Calu3 (cell line): Measurements from ENCODE around the gene SMURF2. TPM values are rescaled to one million over a fixed set of nuclear protein-coding genes. Genes with fewer than 3 reads are reported as not detected.
"Not testable (repeated sequence)": the region's sequence is repeated elsewhere in the genome, so short reads cannot be mapped to it uniquely, and the experiment has no call there.

Source experiments
- BruUV-seq: library from RNA; stranded (reverse); fragments of 400-500 nt; replicated peaks from 2 replicates; lab custom pipeline; 2021; lab: Mats Ljungman, UMichigan
- CTCF ChIA-PET: fragments of 300-600 bp; sonication (Branson Sonifier 250); formaldehyde crosslinking; loops from one replicate; lab custom pipeline; 2022; ENCODE audit warnings: antibody characterized with exemption; lab: Charles Lee
- DNase-seq: peaks from one replicate; pipeline ENCODE4 v3.0.0; 2022
- H3K27ac Mint-ChIP-seq: one replicate; pipeline ENCODE4 v1.8.0; 2022; ENCODE audit warnings: mixed read lengths; ENCODE audit not compliant: unreplicated experiment
- H3K27me3 Mint-ChIP-seq: one replicate; pipeline ENCODE4 v1.8.0; 2022; ENCODE audit warnings: mixed read lengths; ENCODE audit not compliant: unreplicated experiment
- H3K36me3 Mint-ChIP-seq: one replicate; pipeline ENCODE4 v1.8.0; 2022; ENCODE audit warnings: mild to moderate bottlenecking, moderate library complexity, mixed read lengths; ENCODE audit not compliant: insufficient read depth, unreplicated experiment
- H3K4me1 Mint-ChIP-seq: one replicate; pipeline ENCODE4 v1.8.0; 2022; ENCODE audit warnings: mild to moderate bottlenecking, low read depth, mixed read lengths; ENCODE audit not compliant: unreplicated experiment
- H3K4me3 Mint-ChIP-seq: one replicate; pipeline ENCODE4 v1.8.0; 2022; ENCODE audit warnings: mild to moderate bottlenecking, low read depth, moderate library complexity, mixed read lengths; ENCODE audit not compliant: unreplicated experiment
- H3K9me3 Mint-ChIP-seq: one replicate; pipeline ENCODE4 v1.8.0; 2022; ENCODE audit warnings: low read depth, mixed read lengths; ENCODE audit not compliant: unreplicated experiment
- CTCF ChIP-seq: fragments of 200-600 bp; IDR thresholded peaks from one replicate; pipeline ENCODE4 v1.8.0; 2022; ENCODE audit warnings: antibody characterized with exemption; ENCODE audit not compliant: unreplicated experiment
- intact Hi-C: fragments of 100-400 bp; cut with micrococcal nuclease; formaldehyde crosslinking; loops from one replicate; pipeline ENCODE4 v1.10.0; 2022; ENCODE audit not compliant: unreplicated experiment
- total RNA-seq: library from RNA; stranded (reverse); gene quantifications from 2 replicates; pipeline ENCODE4 v1.2.3, GENCODE V29; 2022

SMURF2 gene
- total RNA-seq, 1 experiment from 2014 or later = 18.8 TPM

- Mint-ChIP-seq H3K27me3 (no peaks in the 10 kb centered on the region), H3K9me3 (no peaks in the 10 kb centered on the region), H3K27ac (no peak overlapping the region), H3K36me3 (no peaks in the 10 kb centered on the region), H3K4me3 (no peak overlapping the region), H3K4me1 (peaks cover 10% of the 10 kb centered on the region)
- no TSS peak for BruUV-seq
- no peak for TF ChIP-seq CTCF
- no peak for DNase-seq
- CTCF ChIA-PET = interaction anchor here (0.7 kb wide), 1 partner anchor 19 kb away, joined by 5 read pairs; no protein-coding TSS in a partner anchor
- intact Hi-C loops = loop anchor here (5.0 kb wide), 1 partner anchor 36 kb away; no protein-coding TSS in a partner anchor
Observed at GRCh38 chr17:64607862-64608565, 54.1 kb downstream of the SMURF2 start.

GRCh38 chr17:64604532-64604931 lies 57.6 kb downstream of the SMURF2 start:
- DNase-seq, H3K9me3 Mint-ChIP-seq, BruUV-seq, H3K36me3 Mint-ChIP-seq, intact Hi-C loops, CTCF ChIA-PET, H3K27ac Mint-ChIP-seq, H3K4me3 Mint-ChIP-seq, H3K27me3 Mint-ChIP-seq: not testable (repeated sequence)
- H3K4me1 Mint-ChIP-seq = peaks cover 10% of the 10 kb centered on the region

DNA sequence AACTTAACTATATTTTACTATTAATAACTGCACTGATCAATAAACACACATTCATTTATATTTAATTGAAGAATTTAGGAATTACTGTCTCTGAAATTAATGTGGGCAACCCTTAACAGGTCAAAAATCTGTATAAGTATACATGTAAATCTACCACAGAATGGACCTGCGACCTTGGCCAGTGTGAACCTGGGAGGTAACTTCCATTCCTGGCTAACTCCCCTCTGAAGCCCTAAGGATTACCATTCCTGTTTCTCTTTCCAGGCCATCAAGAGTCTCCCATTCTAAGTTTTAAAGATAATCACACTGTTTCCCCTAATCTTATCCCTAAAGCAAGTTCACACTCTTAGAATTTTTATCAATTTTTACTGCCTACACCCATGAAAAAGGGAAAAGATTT lies 58.1 kb downstream of the SMURF2 start:
- no peak for DNase-seq
- no peaks in the 10 kb centered on the region for H3K9me3 Mint-ChIP-seq
- peaks cover 8% of the 10 kb centered on the region for H3K4me1 Mint-ChIP-seq
- BruUV-seq = no TSS peak
- CTCF ChIA-PET = no interaction called here
- TF ChIP-seq CTCF = no peak
- H3K27me3 Mint-ChIP-seq = no peaks in the 10 kb centered on the region
- H3K27ac Mint-ChIP-seq = no peak overlapping the region
- H3K4me3 Mint-ChIP-seq = no peak overlapping the region
- intact Hi-C loops = no loop called here
- H3K36me3 Mint-ChIP-seq = peaks cover 6% of the 10 kb centered on the region

GRCh38 chr17:64599827-64600226 lies 62.3 kb downstream of the SMURF2 start:
- intact Hi-C loops = no loop called here
- Mint-ChIP-seq H3K4me3 (no peak overlapping the region), H3K27me3 (no peaks in the 10 kb centered on the region), H3K27ac (no peak overlapping the region), H3K9me3 (no peaks in the 10 kb centered on the region), H3K4me1 (no peaks in the 10 kb centered on the region), H3K36me3 (peaks cover 13% of the 10 kb centered on the region)
- TF ChIP-seq CTCF = no peak
- CTCF ChIA-PET = no interaction called here
- BruUV-seq = no TSS peak
- DNase-seq = no peak

- Mint-ChIP-seq H3K4me3 (no peak overlapping the region), H3K27me3 (no peaks in the 10 kb centered on the region), H3K36me3 (peaks cover 13% of the 10 kb centered on the region), H3K4me1 (no peaks in the 10 kb centered on the region), H3K27ac (no peak overlapping the region), H3K9me3 (no peaks in the 10 kb centered on the region)
- intact Hi-C loops = no loop called here
- BruUV-seq = no TSS peak
- CTCF ChIA-PET = no interaction called here
- DNase-seq = no peak
- no peak for TF ChIP-seq CTCF
Observed at GRCh38 chr17:64599187-64599676, 62.9 kb downstream of the SMURF2 start.
